Measurements from ENCODE around the gene ATP5PO.
"Not testable (repeated sequence)": the region's sequence is repeated elsewhere in the genome, so short reads cannot be mapped to it uniquely, and the experiment has no call there.

ATP5PO gene

DNA sequence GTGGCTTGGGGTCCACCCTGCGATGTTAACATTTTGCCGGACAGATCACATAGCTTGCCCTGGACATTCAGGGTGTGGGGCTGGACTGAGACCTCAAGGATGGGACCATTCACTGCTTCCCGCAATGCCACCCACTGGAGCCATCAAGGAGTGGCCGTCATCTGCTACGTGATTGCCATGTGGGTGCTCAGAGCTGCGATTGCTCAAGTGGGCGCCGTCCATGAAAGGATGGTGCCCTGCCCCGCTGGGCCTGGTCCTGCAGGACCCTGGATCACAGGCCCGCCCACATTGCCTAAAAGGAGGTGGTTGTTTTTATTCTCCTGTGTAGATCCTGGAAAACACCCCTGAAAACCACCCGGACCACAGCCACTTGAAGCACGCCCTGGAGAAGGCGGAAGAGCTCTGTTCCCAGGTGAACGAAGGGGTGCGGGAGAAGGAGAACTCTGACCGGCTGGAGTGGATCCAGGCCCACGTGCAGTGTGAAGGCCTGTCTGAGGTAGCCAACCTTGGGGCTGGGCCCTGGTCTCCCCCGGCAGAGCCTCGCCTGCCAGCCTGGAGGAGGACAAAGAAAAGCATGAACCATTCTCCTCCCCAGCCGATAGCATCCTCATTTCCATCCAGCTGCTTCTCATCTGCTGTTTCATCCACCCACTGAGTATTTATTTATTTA is 40.4 kb downstream of the ATP5PO start:
- no peak overlapping the region for H3K4me3 ChIP-seq (ENCODE audit: low read depth, low read length)
- DNase-seq (ENCODE audit: low read depth) = no peak

DNA sequence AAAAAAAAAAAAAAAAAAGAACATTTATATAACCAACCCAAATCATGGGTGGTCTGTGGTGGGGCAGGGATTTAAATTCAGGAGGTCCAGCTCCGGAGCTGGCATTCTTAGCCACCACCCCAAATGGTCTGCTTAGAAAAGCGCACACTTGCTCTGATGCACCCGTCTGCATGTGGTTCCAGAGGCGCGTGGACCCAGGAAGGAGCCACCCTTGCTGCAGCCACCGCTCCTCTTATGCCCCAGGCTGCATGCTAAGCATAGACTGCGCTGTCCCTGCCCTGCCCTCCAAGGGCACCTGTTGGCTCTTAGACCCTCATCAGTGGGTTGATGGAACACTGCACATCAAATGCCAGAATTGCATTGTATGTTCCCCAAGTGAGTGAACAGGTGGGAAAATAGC is 41.4 kb downstream of the ATP5PO start:
- H3K4me3 ChIP-seq (ENCODE audit: low read depth, low read length) = no peak overlapping the region
- DNase-seq (ENCODE audit: low read depth) = no peak

DNA sequence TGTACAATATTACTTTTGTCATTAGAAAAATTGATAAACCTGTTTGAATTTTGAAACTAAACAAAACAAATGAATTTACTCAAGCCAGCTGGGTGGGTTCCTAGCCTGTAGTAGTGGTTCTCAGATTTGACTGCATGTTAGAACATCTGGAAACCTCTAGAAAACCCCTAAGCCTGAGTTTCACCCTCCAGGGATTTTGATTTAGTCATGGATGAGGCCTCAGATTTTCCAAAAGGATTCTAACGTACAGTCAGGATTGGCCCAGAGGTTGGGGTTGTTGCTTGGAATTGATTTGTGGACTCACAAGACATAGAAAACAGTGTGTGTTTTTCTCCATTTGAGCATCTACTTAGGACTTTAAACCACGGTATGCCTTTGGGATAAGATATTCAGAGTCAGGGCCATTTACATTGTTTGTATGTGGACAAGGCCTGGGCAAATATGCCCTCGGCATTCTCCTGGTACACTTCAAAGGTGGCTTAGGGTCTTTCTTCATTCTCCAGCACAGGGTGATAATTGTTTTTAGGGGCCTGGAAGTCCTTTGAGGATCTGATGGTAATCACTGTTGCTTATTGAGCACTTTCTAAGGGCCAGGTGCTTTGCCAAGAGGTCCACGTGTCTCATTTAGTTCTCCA is 42.6 kb downstream of the ATP5PO start:
- H3K4me3 ChIP-seq (ENCODE audit: low read depth, low read length) = no peak overlapping the region

DNA sequence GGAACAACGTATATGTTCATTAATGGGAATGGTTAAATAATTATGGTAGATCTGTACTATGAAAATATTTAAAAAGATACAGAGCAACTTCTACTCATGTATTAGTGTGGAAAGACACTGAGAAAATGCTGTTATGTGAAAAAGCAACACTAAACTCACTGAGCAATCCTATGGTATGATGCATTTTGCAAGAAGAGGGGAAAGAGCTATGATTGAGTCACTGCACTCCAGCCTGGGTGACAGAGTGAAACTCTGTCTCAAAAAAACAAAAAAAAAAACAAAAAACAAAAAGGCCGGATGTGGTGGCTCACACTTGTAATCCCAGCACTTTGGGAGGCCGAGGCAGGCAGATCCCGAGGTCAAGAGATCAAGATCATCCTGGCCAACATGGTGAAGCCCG is 44.4 kb downstream of the ATP5PO start:
- DNase-seq (ENCODE audit: low read depth) = no peak
- no peak overlapping the region for H3K4me3 ChIP-seq (ENCODE audit: low read depth, low read length)

More for the DNA sequence above, 42.6 kb downstream of the ATP5PO start:
- DNase-seq (ENCODE audit: low read depth) = no peak

DNA sequence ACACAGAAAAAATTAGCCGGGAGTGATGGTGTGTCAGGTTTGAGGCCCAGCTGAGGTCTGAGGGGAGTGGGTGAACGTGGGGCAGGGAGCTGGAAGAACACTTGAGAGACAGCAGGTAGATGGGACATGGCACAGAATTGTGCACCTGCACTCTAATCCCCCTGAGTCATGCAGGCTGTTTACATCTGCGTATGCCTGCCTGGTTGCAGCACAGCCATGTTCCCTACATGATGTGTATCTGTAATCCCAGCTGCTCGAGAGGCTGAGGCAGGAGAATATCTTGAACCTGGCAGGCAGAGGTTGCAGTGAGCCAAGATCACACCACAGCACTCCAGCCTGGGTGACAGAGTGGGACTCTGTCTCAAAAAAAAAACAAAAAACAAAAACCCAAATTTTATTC is 44.8 kb downstream of the ATP5PO start:
- H3K4me3 ChIP-seq (ENCODE audit: low read depth, low read length) = no peak overlapping the region
- DNase-seq (ENCODE audit: low read depth) = no peak

DNA sequence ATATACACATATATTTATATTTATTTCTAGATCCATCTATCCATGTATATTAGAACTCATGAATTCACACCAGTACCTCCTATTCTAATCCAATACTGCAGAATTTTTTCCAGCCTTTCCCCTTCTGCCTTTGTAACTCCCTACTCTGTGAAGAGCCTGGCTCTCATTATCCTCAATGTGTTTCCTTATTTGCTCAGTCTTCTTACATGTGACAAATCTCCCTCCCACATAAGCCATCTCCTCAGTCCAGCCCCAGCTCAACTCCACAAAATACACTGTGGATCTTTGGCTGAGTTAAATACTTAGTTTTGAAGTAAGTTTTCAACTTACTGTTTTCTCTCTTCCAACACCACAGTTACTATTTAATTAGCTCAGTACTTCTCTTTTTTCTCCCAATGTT is 45.7 kb downstream of the ATP5PO start:
- no peak for DNase-seq (ENCODE audit: low read depth)

DNA sequence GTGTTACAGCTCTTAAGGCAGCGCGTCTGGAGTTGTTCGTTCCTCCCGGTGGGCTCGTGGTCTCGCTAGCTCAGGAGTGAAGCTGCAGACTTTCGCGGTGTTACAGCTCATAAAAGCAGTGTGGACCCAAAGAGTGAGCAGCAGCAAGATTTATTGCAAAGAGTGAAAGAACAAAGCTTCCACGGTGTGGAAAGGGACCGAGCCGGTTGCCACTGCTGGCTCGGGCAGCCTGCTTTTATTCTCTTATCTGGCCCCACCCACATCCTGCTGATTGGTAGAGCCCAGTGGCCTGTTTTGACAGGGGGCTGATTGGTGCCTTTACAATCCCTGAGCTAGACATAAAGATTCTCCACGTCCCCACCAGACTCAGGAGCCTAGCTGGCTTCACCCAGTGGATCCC is 47.7 kb downstream of the ATP5PO start:
- not testable (repeated sequence) for H3K4me3 ChIP-seq (ENCODE audit: low read depth, low read length); DNase-seq (ENCODE audit: low read depth)

More for the DNA sequence above, 45.7 kb downstream of the ATP5PO start:
- H3K4me3 ChIP-seq (ENCODE audit: low read depth, low read length) = no peak overlapping the region

DNA sequence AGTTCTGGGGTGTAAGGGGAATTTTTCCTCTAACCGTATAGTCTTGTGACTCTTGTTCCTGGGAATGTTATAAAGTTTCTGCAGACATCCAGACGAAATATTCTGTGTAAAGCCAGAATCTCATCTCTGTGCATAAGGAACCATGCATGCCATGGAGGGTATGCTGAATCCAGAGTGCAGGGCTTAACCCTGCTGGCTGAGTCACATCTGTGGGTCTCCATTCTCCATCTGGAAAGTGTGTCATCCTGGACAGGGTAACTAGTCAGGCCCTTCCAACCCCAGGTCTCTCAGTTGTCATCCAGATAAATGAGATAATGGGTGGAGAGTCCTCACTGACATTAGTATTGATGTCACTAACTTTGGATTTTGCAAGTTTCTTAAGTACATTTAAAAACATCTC is 48.8 kb downstream of the ATP5PO start:
- no peak for DNase-seq (ENCODE audit: low read depth)
- H3K4me3 ChIP-seq (ENCODE audit: low read depth, low read length) = no peak overlapping the region

DNA sequence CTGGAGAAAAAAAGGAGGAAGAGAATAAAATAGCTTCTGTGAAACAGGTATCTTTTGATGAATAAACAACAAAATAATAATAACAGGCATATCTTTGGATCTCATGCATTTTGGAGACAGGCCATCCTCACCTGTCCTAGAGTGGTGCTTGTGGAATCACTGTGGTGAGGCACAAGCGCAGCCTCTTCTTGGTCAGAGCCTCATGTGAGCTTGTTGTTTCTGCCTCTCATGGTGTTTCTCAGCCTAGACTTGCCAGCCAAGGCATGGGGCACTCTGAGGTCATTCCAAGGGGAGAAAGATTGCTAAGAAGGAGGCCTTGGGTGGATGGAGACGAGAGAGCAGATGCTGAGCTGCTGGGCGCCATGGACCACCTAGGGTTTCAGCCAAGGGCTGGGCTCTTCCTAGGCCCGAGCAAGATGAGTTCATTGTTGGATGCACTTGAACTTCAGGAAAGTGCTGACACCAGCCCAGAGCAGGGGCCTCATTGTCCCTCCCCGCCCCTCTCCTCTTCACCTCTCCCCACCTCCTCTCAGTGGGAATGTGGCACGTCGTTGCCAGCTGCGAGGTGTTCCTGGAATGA is 49.5 kb downstream of the ATP5PO start:
- H3K4me3 ChIP-seq (ENCODE audit: low read depth, low read length) = no peak overlapping the region

DNA sequence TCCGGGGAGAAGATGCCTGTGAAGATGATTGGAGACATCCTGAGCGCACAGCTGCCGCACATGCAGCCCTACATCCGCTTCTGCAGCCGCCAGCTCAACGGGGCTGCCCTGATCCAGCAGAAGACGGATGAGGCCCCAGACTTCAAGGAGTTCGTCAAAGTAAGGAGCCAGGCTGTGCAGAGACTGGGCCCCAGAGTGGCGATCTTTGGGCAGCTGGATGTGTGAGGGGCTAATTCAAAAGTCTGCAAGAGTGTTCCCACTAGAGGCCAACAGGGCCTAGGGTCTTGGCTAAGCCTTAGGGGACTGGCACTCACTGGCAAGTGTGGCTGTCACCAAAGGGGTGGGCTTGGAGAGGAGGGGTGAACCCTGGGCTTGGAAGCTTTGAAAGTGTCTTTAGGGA is 50.4 kb downstream of the ATP5PO start:
- H3K4me3 ChIP-seq (ENCODE audit: low read depth, low read length) = no peak overlapping the region
- DNase-seq (ENCODE audit: low read depth) = no peak

More for the DNA sequence above, 49.5 kb downstream of the ATP5PO start:
- no peak for DNase-seq (ENCODE audit: low read depth)

DNA sequence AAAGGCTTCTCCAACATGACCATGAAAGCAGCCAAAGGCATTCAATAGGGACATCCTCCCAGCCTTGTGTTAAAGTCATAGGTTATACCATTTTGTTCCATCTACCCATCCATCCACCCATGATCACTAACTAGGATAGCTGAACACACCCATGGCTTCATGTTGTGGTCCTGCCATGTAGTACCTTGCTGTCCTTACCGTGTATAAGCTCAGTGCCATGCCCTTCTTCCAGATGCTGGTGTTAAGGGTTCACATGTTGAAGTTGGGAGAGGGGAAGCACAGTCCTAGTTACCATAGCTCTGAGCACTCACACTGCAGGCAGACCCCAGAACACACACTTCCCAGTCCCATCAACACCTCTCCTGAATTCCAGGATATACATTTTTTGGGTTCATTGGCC is 51.5 kb downstream of the ATP5PO start:
- DNase-seq (ENCODE audit: low read depth) = no peak
- H3K4me3 ChIP-seq (ENCODE audit: low read depth, low read length) = no peak overlapping the region

DNA sequence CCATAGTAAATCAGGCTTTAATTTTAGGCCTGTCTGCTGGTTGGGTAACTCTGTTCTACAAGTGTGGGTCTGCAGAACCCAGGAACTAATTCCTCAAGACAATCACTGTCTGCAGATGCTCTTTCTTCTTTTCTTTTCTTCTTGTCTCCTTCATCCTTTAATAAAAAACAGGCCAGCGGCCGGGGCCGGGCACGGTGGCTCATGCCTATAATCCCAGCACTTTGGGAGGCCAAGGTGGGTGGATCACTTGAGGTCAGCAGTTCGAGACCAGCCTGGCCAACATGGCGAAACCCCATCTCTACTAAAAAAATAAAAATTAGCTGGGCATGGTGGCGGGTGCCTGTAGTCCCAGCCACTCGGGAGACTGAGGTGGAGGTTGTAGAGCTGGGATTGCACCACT is 52.4 kb downstream of the ATP5PO start:
- H3K4me3 ChIP-seq (ENCODE audit: low read depth, low read length); DNase-seq (ENCODE audit: low read depth): not testable (repeated sequence)

DNA sequence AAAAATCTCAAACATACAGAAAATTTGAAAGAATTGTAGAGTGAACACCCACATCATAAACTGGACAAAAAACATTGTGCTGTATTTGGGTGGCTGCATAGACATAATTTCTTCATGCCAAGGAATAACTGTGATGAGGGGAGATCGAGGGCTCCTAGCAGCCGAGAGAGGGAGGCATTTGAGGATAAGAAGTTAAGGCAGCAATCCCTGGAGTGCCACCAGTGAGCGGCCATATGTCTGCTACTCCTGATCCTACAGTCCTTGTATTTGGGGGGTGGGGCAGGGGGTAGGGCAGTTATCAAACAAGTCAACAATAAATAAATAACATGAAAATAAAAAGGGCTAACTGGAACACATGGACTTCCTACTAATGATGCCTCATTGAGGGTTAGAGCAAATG is 54.5 kb downstream of the ATP5PO start:
- no peak overlapping the region for H3K4me3 ChIP-seq (ENCODE audit: low read depth, low read length)
- no peak for DNase-seq (ENCODE audit: low read depth)

DNA sequence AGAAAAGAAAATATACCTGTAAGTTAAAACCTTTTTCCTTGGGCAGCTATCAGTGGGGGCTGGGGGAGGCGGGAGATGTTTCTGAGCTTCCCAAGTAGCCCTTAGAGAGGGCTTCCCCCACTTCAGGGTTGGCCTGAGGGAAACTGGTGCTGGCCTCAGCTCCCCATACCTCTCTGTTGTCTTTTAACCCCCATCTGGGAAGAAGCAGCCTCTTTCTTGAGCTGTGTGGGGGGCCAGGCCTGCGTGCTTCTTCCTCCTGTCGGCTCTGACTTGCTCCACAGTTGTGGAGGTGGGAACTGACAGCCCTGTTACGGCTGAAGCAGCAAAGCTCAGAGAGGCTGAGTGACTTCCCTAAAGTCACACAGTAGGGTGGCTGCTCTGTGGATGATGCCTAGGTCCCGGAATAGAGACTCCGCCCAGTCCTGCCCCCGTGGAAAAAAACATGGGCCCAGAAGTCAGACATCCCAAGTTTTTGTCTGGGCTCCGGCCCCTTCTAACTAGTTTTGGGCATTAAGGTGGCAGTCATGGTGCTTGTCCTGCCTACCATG is 55.2 kb downstream of the ATP5PO start:
- DNase-seq (ENCODE audit: low read depth) = no peak
- H3K4me3 ChIP-seq (ENCODE audit: low read depth, low read length) = no peak overlapping the region

DNA sequence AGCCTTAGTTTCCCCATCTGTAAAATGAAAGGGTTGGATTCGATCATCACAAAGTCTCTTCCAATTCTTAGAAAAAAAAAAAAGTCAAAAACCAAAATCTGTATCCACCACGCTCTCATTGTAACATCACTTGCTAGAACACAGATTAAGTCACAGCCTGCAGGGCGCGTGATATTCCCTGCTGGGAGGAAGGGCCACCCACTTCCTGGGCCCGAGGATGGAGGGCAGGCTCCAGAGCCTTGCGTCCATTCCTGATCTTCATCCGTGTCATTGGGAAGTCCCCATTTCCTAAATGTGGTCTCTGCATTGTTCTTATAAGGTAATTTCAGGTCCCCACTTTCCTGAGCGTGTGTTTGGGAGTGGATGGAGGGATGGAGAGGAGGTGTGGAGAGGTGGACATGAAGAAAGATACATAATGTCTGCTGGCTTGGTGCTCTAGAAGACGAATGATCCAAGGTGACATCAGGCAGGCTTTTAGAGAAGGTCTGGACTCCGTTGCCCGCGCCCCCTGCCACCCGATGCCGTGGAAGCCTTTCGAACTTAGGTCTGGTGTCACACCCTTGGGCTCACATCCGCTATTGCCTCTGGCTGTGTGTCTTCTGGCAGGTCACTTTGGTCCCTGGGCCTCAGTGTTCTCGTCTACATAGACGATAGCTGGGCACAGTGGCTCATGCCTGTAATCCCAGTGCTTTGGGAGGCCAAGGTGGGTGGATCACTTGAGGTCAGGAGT is 56.1 kb downstream of the ATP5PO start:
- no peak overlapping the region for H3K4me3 ChIP-seq (ENCODE audit: low read depth, low read length)
- no peak for DNase-seq (ENCODE audit: low read depth)

DNA sequence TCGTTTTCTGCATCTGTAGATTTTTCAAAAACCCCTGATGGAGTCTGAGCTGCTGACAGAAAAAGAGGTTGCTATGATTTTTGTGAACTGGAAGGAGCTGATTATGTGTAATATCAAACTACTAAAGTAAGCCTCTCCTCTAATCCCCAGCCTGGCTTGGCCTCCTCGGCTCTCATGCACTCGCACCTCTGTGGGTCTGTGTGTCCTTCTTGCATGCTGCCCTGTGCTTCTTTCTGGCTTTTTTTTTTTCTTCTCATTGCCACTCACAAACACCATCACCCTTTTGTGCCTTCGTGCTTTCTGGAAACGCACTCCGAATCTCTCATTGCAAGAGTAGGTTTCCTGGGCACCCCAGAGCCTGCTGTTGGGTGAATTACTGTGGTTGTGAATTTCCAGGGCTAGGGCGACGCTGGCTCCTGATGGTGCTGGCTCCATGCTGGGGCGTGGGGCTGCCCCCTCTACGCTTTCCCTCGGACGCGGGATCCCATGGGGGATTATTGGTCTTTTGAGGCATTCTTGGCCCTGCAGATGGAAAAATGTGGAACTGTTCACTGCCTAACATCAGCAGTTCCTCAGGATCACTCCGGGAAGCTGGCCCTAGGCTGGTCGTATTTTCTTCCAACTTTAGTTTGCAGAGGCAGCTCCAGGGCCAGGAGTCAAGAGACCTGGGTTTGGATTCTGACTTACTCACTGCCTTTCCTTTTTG is 56.8 kb downstream of the ATP5PO start:
- no peak overlapping the region for H3K4me3 ChIP-seq (ENCODE audit: low read depth, low read length)
- DNase-seq (ENCODE audit: low read depth) = no peak

DNA sequence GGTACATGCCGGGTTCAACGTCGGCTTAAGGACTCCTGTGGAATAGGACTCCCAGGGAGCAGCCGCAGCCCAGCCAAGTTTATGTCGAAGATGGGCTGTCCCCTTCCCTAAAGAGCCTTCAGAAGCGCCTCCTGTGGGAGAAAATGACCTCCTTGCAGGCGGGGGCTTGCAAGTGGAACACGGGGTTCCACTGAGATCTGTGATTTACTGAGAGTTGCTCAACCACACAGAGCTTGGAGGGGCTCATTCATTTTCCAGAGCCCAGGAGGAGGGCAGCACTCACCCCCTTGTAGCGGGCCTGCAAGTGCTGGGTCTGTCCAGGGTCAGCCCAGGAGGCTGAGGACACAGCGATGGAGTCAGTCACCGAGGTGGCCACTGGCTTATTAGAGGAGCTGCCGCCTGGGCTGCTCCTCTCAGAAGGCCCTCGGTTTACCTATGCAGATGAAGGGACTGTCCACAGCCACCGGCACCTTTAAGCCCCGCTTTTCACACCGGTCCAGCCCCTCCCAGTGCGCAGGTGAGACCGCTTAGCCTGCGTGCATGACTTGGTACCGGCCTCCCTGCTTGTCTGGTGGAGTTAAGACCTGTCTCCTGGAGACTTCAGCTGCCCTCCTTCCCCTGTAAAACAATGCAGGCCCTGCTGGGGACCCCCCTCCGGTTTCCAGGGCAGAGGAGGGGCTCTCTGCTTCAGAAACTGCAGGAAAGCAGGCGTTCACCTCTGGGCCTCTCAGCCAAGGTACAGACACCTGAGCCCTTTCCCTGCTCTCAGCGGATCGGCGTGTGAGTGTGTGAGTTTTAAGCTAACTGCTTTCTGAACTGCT is 57.5 kb downstream of the ATP5PO start:
- no peak overlapping the region for H3K4me3 ChIP-seq (ENCODE audit: low read depth, low read length)
- DNase-seq (ENCODE audit: low read depth) = no peak

DNA sequence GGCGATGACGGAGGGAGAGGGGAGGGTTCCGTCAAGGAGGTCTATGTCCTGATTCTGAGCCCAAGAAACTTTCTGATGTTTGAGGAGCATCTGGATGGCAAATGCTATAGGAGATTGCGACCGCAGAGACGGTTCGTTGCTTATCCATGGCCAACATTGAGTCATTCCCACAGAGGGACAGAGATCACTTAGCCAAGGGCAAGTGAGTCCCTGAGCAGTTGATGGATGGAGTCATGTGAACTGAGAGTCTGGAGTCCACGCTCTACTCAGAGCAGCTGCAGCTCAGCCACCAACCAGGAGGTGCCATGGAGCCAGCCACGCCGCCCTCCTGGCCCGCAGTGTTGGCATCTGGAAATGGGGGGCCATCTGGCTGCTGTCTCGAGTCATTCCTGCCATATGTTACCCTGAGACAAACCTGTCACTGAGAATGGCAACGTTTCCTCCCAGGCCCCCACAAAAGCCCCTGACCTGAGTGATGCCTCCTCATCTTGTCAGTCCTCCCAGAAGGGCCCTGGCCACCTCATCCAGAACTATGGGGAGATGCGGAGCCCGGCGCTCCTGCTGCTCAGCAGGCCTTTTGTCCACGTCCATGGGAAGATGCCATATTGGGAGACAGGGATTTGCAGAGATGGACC is 58.6 kb downstream of the ATP5PO start:
- DNase-seq (ENCODE audit: low read depth) = no peak
- H3K4me3 ChIP-seq (ENCODE audit: low read depth, low read length) = no peak overlapping the region
